SK-N-SH treated with all-trans-retinoic acid at 6 μM for 48 hours (cell line): Measurements from ENCODE around the gene IER3.

Source experiments
- ATAC-seq: fragments of 200-7000 bp; cut with Tn5 transposase; 3 replicates; pipeline ENCODE4 v1.9.1; 2020; ENCODE audit warnings: mild to moderate bottlenecking, moderate library complexity
- BACH2 ChIP-seq: fragments of 250-450 bp; sonication (Bioruptor Pico); IDR thresholded peaks from 2 replicates; pipeline ENCODE4 v1.9.0; 2021; ENCODE audit warnings: mild to moderate bottlenecking, borderline replicate concordance
- CSDC2 ChIP-seq: fragments of 250-450 bp; sonication (Bioruptor Pico); IDR thresholded peaks from 2 replicates; pipeline ENCODE4 v1.5.0; 2020; ENCODE audit warnings: mild to moderate bottlenecking, moderate library complexity
- ESRRG ChIP-seq: fragments of 250-450 bp; sonication (Bioruptor Pico); IDR thresholded peaks from 2 replicates; pipeline ENCODE4 v1.6.1; 2021; ENCODE audit warnings: mild to moderate bottlenecking
- GLIS3 ChIP-seq: fragments of 250-450 bp; sonication (Bioruptor Pico); IDR thresholded peaks from 2 replicates; pipeline ENCODE4 v1.5.0; 2020; ENCODE audit warnings: mild to moderate bottlenecking, moderate library complexity
- ISL1 ChIP-seq: fragments of 250-450 bp; sonication (Bioruptor Pico); IDR thresholded peaks from 2 replicates; pipeline ENCODE4 v2.1.2; 2022; ENCODE audit warnings: mild to moderate bottlenecking, moderate library complexity
- PPARA ChIP-seq: fragments of 250-450 bp; sonication (Bioruptor Pico); IDR thresholded peaks from 2 replicates; pipeline ENCODE4 v1.5.0; 2020; ENCODE audit warnings: mild to moderate bottlenecking, borderline replicate concordance
- RARB ChIP-seq: fragments of 250-450 bp; sonication (Bioruptor Pico); IDR thresholded peaks from 2 replicates; pipeline ENCODE4 v1.8.0; 2021; ENCODE audit warnings: mild to moderate bottlenecking, moderate library complexity
- SNAI2 ChIP-seq: fragments of 250-450 bp; sonication (Bioruptor Pico); IDR thresholded peaks from 2 replicates; pipeline ENCODE4 v1.5.0; 2020; ENCODE audit warnings: mild to moderate bottlenecking, moderate library complexity
- TCF4 ChIP-seq: fragments of 250-450 bp; sonication (Bioruptor Pico); IDR thresholded peaks from 2 replicates; pipeline ENCODE4 v1.8.0; 2021; ENCODE audit warnings: mild to moderate bottlenecking, moderate library complexity, borderline replicate concordance
- ZC3H10 ChIP-seq: fragments of 250-450 bp; sonication (Bioruptor Pico); IDR thresholded peaks from 2 replicates; pipeline ENCODE4 v1.5.1; 2021; ENCODE audit warnings: mild to moderate bottlenecking, moderate library complexity
- ZFP30 ChIP-seq: fragments of 450-650 bp; formaldehyde crosslinking; IDR thresholded peaks from 2 replicates; pipeline ENCODE4 v1.5.0; 2022; ENCODE audit warnings: mild to moderate bottlenecking, moderate library complexity
- ZNF565 ChIP-seq: fragments of 450-650 bp; formaldehyde crosslinking; conservative IDR thresholded peaks from 2 replicates; pipeline ENCODE4 v1.5.0; 2020; ENCODE audit warnings: low read depth, mild to moderate bottlenecking, moderate library complexity
- ZNF8 ChIP-seq: fragments of 450-650 bp; formaldehyde crosslinking; IDR thresholded peaks from 2 replicates; pipeline ENCODE4 v1.5.0; 2020; ENCODE audit warnings: mild to moderate bottlenecking, moderate library complexity
- TF ChIP-seq, protein P1 (sequence below): fragments of 250-450 bp; sonication (Bioruptor Pico); IDR thresholded peaks from 2 replicates; pipeline ENCODE4 v1.5.1; 2021; ENCODE audit warnings: mild to moderate bottlenecking, moderate library complexity
- TF ChIP-seq, protein P2 (sequence below): fragments of 250-450 bp; sonication (Bioruptor Pico); IDR thresholded peaks from 2 replicates; pipeline ENCODE4 v1.5.1; 2020; ENCODE audit warnings: low read depth, mild to moderate bottlenecking, moderate library complexity
- TF ChIP-seq, protein P3 (sequence below): fragments of 250-450 bp; sonication (Bioruptor Pico); IDR thresholded peaks from 2 replicates; pipeline ENCODE4 v1.8.0; 2020; ENCODE audit warnings: mild to moderate bottlenecking, moderate library complexity, borderline replicate concordance
- TF ChIP-seq, protein P4 (sequence below): fragments of 250-450 bp; sonication (Bioruptor Pico); IDR thresholded peaks from 2 replicates; pipeline ENCODE4 v1.8.0; 2021; ENCODE audit warnings: low read depth, mild to moderate bottlenecking, moderate library complexity, borderline replicate concordance
- TF ChIP-seq, protein P5 (sequence below): fragments of 250-450 bp; sonication (Bioruptor Pico); IDR thresholded peaks from 2 replicates; pipeline ENCODE4 v1.5.0; 2020; ENCODE audit warnings: mild to moderate bottlenecking, moderate library complexity

The IER3 gene

DNA sequence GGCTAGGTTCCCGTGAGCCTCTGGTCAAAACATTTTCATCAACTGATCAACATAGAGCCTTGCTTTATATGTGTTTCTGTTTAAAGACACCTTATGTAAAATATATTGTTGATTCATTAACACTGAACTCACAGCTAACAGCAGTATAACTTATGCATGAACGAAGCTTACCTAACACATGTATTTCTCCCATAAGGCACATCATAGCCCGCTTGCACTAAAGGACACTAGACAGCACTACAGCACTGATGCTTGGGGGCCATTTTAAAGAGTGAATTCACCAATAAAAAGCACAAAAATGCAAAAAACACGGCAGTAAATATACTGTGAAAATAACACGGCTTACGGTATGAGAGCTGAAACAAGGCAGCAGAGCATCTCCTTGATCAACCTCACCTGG, 5.8 kb downstream of the IER3 start (continued):
- TF ChIP-seq, protein P1, sequence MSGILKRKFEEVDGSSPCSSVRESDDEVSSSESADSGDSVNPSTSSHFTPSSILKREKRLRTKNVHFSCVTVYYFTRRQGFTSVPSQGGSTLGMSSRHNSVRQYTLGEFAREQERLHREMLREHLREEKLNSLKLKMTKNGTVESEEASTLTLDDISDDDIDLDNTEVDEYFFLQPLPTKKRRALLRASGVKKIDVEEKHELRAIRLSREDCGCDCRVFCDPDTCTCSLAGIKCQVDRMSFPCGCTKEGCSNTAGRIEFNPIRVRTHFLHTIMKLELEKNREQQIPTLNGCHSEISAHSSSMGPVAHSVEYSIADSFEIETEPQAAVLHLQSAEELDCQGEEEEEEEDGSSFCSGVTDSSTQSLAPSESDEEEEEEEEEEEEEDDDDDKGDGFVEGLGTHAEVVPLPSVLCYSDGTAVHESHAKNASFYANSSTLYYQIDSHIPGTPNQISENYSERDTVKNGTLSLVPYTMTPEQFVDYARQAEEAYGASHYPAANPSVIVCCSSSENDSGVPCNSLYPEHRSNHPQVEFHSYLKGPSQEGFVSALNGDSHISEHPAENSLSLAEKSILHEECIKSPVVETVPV (CRISPR knock-in tag) = no peak
- TF ChIP-seq TCF4 (CRISPR knock-in tag) = no peak
- no peak for TF ChIP-seq GLIS3

DNA sequence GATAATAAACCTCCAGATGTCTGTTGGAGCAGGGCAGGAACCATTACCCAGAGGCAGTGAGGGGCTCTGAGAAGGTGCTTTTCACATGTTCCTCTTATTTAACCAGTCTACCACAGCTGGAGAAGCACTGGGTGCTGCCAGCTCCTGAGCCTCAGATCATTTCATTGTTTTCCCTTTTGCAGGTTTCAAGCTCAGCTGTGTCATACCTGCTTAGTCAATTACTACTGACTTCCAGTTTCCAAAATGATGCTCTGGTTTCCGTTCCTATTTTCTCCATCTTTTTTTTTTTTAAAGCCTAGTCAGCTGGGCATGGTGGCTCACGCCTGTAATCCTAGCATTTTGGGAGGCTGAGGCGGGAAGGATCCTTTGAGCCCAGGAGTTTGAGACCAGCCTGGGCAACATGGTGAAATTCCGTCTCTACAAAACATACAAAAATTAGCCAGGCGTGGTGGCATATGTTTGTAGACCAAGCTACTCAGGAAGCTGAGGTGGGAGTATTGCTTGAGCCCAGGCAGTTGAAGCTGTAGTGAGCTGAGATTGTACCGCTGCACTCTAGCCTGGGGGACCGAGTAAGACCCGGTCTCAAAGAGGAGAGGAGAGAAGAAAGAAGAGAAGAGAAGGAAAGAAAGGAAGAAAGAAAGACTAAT, 8.6 kb downstream of the IER3 start:
- TF ChIP-seq, protein P2, sequence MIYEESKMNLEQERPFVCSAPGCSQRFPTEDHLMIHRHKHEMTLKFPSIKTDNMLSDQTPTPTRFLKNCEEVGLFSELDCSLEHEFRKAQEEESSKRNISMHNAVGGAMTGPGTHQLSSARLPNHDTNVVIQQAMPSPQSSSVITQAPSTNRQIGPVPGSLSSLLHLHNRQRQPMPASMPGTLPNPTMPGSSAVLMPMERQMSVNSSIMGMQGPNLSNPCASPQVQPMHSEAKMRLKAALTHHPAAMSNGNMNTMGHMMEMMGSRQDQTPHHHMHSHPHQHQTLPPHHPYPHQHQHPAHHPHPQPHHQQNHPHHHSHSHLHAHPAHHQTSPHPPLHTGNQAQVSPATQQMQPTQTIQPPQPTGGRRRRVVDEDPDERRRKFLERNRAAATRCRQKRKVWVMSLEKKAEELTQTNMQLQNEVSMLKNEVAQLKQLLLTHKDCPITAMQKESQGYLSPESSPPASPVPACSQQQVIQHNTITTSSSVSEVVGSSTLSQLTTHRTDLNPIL (CRISPR knock-in tag) = no peak
- TF ChIP-seq ISL1 (CRISPR knock-in tag) (no peak), ZFP30 (CRISPR knock-in tag) (no peak), ZNF8 (no peak), RARB (CRISPR knock-in tag) (no peak), GLIS3 (no peak), ESRRG (CRISPR knock-in tag) (no peak), ZNF565 (no peak), ZC3H10 (CRISPR knock-in tag) (no peak), BACH2 (CRISPR knock-in tag) (no peak), PPARA (no peak)
- TF ChIP-seq, protein P3, sequence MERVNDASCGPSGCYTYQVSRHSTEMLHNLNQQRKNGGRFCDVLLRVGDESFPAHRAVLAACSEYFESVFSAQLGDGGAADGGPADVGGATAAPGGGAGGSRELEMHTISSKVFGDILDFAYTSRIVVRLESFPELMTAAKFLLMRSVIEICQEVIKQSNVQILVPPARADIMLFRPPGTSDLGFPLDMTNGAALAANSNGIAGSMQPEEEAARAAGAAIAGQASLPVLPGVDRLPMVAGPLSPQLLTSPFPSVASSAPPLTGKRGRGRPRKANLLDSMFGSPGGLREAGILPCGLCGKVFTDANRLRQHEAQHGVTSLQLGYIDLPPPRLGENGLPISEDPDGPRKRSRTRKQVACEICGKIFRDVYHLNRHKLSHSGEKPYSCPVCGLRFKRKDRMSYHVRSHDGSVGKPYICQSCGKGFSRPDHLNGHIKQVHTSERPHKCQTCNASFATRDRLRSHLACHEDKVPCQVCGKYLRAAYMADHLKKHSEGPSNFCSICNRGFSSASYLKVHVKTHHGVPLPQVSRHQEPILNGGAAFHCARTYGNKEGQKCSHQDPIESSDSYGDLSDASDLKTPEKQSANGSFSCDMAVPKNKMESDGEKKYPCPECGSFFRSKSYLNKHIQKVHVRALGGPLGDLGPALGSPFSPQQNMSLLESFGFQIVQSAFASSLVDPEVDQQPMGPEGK = no peak
- TF ChIP-seq, protein P4, sequence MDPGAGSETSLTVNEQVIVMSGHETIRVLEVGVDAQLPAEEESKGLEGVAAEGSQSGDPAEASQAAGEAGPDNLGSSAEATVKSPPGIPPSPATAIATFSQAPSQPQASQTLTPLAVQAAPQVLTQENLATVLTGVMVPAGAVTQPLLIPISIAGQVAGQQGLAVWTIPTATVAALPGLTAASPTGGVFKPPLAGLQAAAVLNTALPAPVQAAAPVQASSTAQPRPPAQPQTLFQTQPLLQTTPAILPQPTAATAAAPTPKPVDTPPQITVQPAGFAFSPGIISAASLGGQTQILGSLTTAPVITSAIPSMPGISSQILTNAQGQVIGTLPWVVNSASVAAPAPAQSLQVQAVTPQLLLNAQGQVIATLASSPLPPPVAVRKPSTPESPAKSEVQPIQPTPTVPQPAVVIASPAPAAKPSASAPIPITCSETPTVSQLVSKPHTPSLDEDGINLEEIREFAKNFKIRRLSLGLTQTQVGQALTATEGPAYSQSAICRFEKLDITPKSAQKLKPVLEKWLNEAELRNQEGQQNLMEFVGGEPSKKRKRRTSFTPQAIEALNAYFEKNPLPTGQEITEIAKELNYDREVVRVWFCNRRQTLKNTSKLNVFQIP (CRISPR knock-in tag) = no peak
- no peak for ATAC-seq

DNA sequence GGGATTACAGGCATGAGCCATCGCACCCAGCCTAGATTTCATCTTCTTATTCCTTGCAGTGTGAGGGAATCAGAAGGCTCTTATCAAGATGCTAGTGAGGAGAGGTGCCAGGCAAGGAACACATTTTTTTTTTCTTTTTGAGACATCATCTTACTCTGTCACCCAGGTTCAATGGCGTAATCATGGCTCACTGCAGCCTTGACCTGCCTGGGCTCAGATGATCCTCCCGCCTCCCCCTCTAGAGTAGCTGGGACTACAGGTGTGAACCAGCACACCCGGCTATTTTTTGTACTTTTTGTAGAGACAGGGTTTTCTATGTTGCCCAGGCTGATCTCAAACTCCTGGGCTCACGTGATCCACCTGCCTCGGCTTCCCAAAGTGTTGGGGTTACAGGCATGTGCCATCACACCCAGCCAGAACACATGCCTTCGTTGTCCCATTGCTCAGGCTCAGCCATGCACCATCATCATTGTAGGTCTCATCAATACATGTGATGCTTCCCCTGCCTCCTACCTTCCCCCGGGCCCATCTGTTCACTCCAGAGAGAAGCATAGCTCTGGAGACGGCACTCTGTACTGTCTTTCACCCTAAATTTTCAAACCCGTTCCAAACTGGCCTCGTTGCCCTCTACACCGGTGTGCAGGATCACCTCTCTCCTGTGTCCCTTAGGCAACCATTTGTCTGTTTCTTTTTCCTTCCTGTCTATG, 12.0 kb downstream of the IER3 start:
- TF ChIP-seq, protein P4 (CRISPR knock-in tag) = no peak
- TF ChIP-seq SNAI2 (CRISPR knock-in tag) (no peak), ZNF8 (no peak), ZFP30 (CRISPR knock-in tag) (no peak), ISL1 (CRISPR knock-in tag) (no peak), CSDC2 (CRISPR knock-in tag) (no peak)
- TF ChIP-seq, protein P5, sequence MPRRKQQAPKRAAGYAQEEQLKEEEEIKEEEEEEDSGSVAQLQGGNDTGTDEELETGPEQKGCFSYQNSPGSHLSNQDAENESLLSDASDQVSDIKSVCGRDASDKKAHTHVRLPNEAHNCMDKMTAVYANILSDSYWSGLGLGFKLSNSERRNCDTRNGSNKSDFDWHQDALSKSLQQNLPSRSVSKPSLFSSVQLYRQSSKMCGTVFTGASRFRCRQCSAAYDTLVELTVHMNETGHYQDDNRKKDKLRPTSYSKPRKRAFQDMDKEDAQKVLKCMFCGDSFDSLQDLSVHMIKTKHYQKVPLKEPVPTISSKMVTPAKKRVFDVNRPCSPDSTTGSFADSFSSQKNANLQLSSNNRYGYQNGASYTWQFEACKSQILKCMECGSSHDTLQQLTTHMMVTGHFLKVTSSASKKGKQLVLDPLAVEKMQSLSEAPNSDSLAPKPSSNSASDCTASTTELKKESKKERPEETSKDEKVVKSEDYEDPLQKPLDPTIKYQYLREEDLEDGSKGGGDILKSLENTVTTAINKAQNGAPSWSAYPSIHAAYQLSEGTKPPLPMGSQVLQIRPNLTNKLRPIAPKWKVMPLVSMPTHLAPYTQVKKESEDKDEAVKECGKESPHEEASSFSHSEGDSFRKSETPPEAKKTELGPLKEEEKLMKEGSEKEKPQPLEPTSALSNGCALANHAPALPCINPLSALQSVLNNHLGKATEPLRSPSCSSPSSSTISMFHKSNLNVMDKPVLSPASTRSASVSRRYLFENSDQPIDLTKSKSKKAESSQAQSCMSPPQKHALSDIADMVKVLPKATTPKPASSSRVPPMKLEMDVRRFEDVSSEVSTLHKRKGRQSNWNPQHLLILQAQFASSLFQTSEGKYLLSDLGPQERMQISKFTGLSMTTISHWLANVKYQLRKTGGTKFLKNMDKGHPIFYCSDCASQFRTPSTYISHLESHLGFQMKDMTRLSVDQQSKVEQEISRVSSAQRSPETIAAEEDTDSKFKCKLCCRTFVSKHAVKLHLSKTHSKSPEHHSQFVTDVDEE (CRISPR knock-in tag) = no peak
- TF ChIP-seq, protein P3 = no peak
- TF ChIP-seq, protein P1 (CRISPR knock-in tag) = no peak

More for the DNA sequence above, 12.0 kb downstream of the IER3 start:
- no peak for ATAC-seq
